Measurements from ENCODE around the gene RAB31. TPM values are rescaled to one million over a fixed set of nuclear protein-coding genes. Genes with fewer than 3 reads are reported as not detected.

Gene RAB31
- polyA plus RNA-seq, 1 of the 3 experiments (the other 2 are of a cell fraction), result 23.0 TPM

- TF ChIP-seq CTCF (IDR thresholded peaks at IDR 0.05), result no peak
- no peak for TF ChIP-seq SMC3 (IDR thresholded peaks at IDR 0.05; ENCODE audit: low read depth, low read length)
These were observed 42.8 kb upstream of the RAB31 start (continued) for GRCh38 chr18:9665314-9665713.

- no peak for DNase-seq
- Histone ChIP-seq H3K9ac (no peak overlapping the region), H3K4me1 (ENCODE audit: control insufficient read depth in 1 of 2, insufficient read depth in 2 of 2, low read depth in 1 of 2, low read length in 1 of 2) (no peaks in the 10 kb centered on the region), H3K9me3 (no peaks in the 10 kb centered on the region), H3F3A (replicated peaks; ENCODE audit: insufficient read depth) (no peaks in the 10 kb centered on the region), H3K36me3 (replicated peaks in 1 of 2; ENCODE audit: control insufficient read depth in 1 of 2, insufficient read depth in 2 of 2, low read length in 1 of 2) (no peaks in the 10 kb centered on the region), H3K4me3 (ENCODE audit: low read depth in 2 of 2, low read length in 1 of 2) (no peak overlapping the region), H3K27me3 (ENCODE audit: insufficient read depth) (no peaks in the 10 kb centered on the region), H3K27ac (ENCODE audit: low read depth in 2 of 2, low read length in 1 of 2) (no peak overlapping the region), H4K20me1 (ENCODE audit: insufficient read depth) (no peaks in the 10 kb centered on the region), H3K9me2 (no peaks in the 10 kb centered on the region), H3K4me2 (no peak overlapping the region), H2AFZ (ENCODE audit: low read depth) (no peak overlapping the region), H3K79me2 (ENCODE audit: insufficient read depth) (no peaks in the 10 kb centered on the region)
- WGBS (ENCODE audit: low lambda C conversion rate), result 92% methylated on average over 3 of the region's 3 CpGs
- TF ChIP-seq FOXJ3 (CRISPR knock-in tag; IDR thresholded peaks at IDR 0.05), result no peak
- no peak for TF ChIP-seq TCF12 (IDR thresholded peaks at IDR 0.05)
- POLR2A ChIA-PET, result no interaction called here
- CTCF ChIA-PET, result no interaction called here
These were observed 41.6 kb upstream of the RAB31 start for GRCh38 chr18:9666548-9666947.

DNA sequence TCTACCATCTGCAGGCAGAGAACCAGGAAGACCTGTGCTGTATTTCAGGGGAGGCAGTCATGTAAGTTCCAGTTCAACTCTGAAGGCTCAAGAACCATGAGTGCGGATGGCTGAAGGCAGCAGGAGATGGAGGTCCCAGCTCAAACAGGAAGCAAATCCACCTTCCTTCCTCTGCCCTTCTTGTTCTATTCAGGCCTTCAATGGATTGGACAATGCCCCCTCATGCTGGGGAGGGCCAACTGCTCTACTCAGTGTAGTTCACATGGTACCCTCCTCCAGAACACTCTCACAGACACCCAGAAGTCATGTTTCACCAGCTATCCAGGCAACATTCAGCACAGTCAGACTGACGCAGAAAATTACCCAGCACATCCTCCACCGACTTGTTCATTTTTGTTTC lies 39.1 kb upstream of the RAB31 start:
- 96% methylated on average over 3 of the region's 3 CpGs for WGBS (ENCODE audit: low lambda C conversion rate)
- TF ChIP-seq SMC3 (IDR thresholded peaks at IDR 0.05; ENCODE audit: low read depth, low read length) (no peak), MXI1 (IDR thresholded peaks at IDR 0.05; ENCODE audit: low read depth, low read length) (no peak), EZH2phosphoT487 (IDR thresholded peaks at IDR 0.05; ENCODE audit: borderline replicate concordance, low read depth) (no peak), USF1 (IDR thresholded peaks at IDR 0.05; ENCODE audit: borderline replicate concordance, low read depth) (no peak), POLR2AphosphoS5 (IDR thresholded peaks at IDR 0.05; ENCODE audit: low read depth, low read length) (no peak), REST (IDR thresholded peaks at IDR 0.05; ENCODE audit: low read depth, low read length) (no peak), EP300 (IDR thresholded peaks at IDR 0.05; ENCODE audit: borderline replicate concordance in 1 of 2, low read depth in 1 of 2, low read length in 1 of 2) (no peak), FOSL2 (IDR thresholded peaks at IDR 0.05; ENCODE audit: borderline replicate concordance, low read depth) (no peak), MEF2A (IDR thresholded peaks at IDR 0.05; ENCODE audit: borderline replicate concordance, low read depth) (no peak), ELF1 (IDR thresholded peaks at IDR 0.05) (no peak), YY1 (IDR thresholded peaks at IDR 0.05; ENCODE audit: low read depth) (no peak), MAX (IDR thresholded peaks at IDR 0.05; ENCODE audit: low read depth) (no peak), TCF12 (IDR thresholded peaks at IDR 0.05) (no peak)
- TF ChIP-seq, protein P1, sequence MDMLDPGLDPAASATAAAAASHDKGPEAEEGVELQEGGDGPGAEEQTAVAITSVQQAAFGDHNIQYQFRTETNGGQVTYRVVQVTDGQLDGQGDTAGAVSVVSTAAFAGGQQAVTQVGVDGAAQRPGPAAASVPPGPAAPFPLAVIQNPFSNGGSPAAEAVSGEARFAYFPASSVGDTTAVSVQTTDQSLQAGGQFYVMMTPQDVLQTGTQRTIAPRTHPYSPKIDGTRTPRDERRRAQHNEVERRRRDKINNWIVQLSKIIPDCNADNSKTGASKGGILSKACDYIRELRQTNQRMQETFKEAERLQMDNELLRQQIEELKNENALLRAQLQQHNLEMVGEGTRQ (IDR thresholded peaks at IDR 0.05; ENCODE audit: borderline replicate concordance, low read depth, low read length), result no peak
- TF ChIP-seq, protein P2, sequence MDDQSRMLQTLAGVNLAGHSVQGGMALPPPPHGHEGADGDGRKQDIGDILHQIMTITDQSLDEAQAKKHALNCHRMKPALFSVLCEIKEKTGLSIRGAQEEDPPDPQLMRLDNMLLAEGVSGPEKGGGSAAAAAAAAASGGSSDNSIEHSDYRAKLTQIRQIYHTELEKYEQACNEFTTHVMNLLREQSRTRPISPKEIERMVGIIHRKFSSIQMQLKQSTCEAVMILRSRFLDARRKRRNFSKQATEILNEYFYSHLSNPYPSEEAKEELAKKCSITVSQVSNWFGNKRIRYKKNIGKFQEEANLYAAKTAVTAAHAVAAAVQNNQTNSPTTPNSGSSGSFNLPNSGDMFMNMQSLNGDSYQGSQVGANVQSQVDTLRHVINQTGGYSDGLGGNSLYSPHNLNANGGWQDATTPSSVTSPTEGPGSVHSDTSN (IDR thresholded peaks at IDR 0.05), result no peak

More for the DNA sequence above, 39.1 kb upstream of the RAB31 start:
- Histone ChIP-seq H2AFZ (ENCODE audit: low read depth) (no peak overlapping the region), H3K4me3 (ENCODE audit: low read depth in 2 of 2, low read length in 1 of 2) (no peak overlapping the region), H3K9me2 (no peaks in the 10 kb centered on the region), H3K27ac (ENCODE audit: low read depth in 2 of 2, low read length in 1 of 2) (no peak overlapping the region), H4K20me1 (ENCODE audit: insufficient read depth) (no peaks in the 10 kb centered on the region), H3K9ac (no peak overlapping the region), H3F3A (replicated peaks; ENCODE audit: insufficient read depth) (no peaks in the 10 kb centered on the region), H3K36me3 (replicated peaks in 1 of 2; ENCODE audit: control insufficient read depth in 1 of 2, insufficient read depth in 2 of 2, low read length in 1 of 2) (no peaks in the 10 kb centered on the region), H3K9me3 (no peaks in the 10 kb centered on the region), H3K27me3 (ENCODE audit: insufficient read depth) (no peaks in the 10 kb centered on the region), H3K4me1 (ENCODE audit: control insufficient read depth in 1 of 2, insufficient read depth in 2 of 2, low read depth in 1 of 2, low read length in 1 of 2) (0 out of 4 replicates have a peak, but pooled peaks cover 0 to 3% of the 10 kb centered on the region in 2 experiments), H3K79me2 (ENCODE audit: insufficient read depth) (no peaks in the 10 kb centered on the region), H3K4me2 (no peak overlapping the region)
- DNase-seq, result no peak
- POLR2A ChIA-PET, result no interaction called here
- CTCF ChIA-PET, result interaction anchor here (1.0 kb wide), 1 partner anchor 21 kb away, joined by 3 read pairs; no protein-coding TSS in a partner anchor

All from SK-N-SH (cell line).